WI38 (cell line): Measurements from ENCODE around the gene GMNC.

Experiments used
- H3K4me3 ChIP-seq: 2 replicates; pipeline ENCODE4 v1.5.1; 2011; ENCODE audit warnings: low read depth, mild to moderate bottlenecking, control low read depth, low read length
- CTCF ChIP-seq: IDR thresholded peaks from 2 replicates; pipeline ENCODE4 v1.5.1; 2012; ENCODE audit warnings: low read depth, mild to moderate bottlenecking, control low read depth, low read length

Gene GMNC

DNA sequence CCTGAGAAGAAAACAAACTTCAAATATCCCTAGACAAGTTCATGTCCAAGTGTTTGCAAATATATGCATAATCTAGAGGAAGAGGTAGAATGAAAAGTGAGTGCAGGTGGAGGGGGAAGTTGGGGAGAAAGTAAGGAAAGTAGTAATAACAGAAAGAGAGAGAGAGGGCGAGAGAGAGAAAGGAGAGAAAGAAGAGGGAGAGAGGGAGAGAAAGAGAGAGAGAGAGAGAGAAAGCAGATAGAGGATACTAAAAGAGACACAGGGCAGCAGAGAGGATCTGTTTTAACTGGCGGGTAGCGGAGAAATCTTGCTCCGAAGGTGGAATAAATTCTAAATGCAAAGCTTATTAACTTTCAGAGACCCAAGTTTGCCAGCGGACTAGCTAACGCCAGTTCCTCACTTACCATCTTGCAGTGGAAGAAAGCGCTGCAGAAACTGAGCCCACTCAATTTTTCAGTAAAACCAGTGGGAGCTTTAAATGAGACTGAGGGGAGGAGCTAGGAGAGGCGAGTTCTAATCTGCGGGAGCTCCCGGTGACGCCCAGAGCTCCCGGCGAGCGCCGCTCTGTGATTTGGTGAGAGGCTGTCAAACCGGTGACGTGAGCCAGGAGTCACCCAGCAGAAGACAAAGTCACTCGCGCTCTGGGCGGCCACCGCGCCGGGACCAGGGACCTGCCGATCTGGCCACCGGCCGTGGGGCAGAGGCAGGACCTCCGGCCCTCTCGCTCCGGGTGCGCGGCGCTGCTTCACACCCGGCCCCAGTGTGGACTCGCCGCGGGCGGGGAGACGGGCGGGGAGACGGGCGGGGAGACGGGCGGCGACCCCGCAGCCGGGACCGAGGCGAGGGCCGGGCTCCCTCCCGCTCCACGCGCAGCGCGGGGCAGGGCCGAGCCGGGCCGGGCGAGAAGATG is at the start of gene GMNC:
TSS of gene GMNC (minus strand) at position 486 of the 910 bp plus-strand sequence. CDS start at position 407, 79 bp downstream.
- no peak for TF ChIP-seq CTCF
- peak within 1 kb of the TSS; percentile 73 for H3K4me3 ChIP-seq

GRCh38 chr3:190911382-190911781 is 48.9 kb upstream of the GMNC start:
- no peak overlapping the region for H3K4me3 ChIP-seq
- no peak for TF ChIP-seq CTCF

DNA sequence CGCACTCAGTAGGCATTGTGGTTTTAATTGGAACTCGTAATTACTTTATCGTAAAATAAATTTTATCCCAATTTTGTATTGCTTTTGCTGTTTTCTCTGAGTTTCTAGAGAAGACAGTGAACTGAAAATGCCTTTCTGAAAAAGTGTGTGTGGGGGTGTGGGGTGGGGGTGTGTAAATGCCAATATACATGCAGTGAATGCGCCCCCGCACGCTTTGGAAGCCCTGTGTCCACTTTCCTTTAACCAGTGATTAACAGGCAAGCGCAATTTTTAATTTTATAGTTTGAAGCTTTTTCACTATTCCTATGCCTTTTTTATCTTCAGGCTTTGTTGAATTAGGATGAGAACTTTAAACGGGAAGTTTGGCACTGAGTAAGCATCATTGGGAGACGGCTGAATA is 47.4 kb upstream of the GMNC start:
- TF ChIP-seq CTCF = no peak
- no peak overlapping the region for H3K4me3 ChIP-seq

- no peak overlapping the region for H3K4me3 ChIP-seq
- TF ChIP-seq CTCF = no peak
Observed at GRCh38 chr3:190903156-190903555, 40.7 kb upstream of the GMNC start.

DNA sequence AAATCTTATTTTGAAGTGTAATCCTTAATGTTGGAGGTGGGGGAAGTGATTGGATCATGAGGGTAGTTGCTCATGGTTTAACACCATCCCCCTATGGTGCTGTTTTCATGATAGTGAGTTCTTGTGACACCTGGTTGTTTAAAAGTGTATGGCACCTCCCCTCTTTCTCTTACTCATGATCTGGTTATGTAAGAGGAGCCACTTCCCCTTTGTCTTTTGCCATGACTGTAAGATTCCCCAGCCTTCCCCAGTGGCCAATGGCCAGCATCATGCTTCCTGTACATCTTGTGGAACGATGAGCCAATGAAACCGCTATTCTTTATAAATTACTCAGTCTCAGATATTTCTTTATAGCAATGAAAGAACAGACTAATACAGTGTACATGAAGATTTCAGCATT is 39.8 kb upstream of the GMNC start:
- no peak for TF ChIP-seq CTCF
- H3K4me3 ChIP-seq = no peak overlapping the region

- no peak overlapping the region for H3K4me3 ChIP-seq
Observed at GRCh38 chr3:190892395-190892902, 30.0 kb upstream of the GMNC start.

More at GRCh38 chr3:190892395-190892902, 30.0 kb upstream of the GMNC start:
- TF ChIP-seq CTCF = no peak
